Measurements from ENCODE around the gene POLRMT. TPM values are rescaled to one million over a fixed set of nuclear protein-coding genes. Genes with fewer than 3 reads are reported as not detected.

POLRMT gene
- total RNA-seq, 1 donor from 2014 or later, result 14.1 TPM

DNA sequence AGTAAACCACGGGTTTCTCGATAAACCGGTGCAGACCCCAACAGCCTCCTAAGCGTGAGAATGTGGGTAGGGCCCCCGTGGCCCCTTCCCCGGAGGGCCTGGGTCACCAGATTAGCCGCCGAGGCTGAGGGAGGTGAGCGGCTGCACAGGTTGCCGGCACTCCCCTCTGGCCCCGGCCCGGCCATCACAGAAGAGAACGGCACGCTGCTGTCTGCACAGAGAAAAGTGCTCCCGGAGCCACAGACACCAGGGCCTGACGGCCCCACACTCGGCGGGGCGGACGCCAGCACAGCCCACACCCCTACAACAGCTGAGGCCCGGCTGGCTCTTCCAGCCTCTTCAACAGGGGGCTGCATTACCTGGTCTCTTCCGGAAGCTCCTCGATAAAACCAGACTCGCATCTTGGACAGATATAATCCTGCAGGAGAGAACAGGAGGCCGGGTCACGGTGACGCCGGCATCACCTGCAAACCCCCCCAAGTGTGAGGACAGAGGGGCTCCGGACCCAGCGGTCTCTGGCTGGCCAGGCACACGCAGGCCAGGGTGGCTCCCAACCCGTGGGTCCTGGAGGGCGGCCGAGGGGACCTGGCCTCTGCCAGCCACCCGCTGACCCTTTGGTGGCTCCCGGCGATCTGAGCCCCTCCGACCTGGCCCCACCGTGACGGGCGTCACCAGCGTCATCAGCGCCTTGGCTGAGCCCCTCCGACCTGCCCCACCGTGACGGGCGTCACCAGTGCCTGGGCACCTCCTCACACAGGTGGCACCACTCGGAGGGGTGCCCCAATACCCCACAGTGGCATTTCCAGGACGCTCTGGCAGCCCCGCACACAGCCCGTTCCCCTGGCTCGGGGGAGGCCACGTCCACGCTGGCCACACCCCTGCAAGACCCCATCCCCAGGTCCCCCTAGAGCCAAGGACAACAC is 19.4 kb upstream of the POLRMT start:
- Histone ChIP-seq H3K27ac (no peak overlapping the region), H4K20me1 (ENCODE audit: low read depth) (peaks cover 64% of the 10 kb centered on the region), H3K4me3 (no peak overlapping the region), H3K36me3 (no peaks in the 10 kb centered on the region), H3F3A (ENCODE audit: low read depth) (no peaks in the 10 kb centered on the region), H3K79me2 (ENCODE audit: low read depth) (peaks cover 62% of the 10 kb centered on the region), H2AFZ (replicated peaks) (no peak overlapping the region), H3K9ac (no peak overlapping the region), H3K27me3 (no peaks in the 10 kb centered on the region), H3K4me2 (no peak overlapping the region), H3K9me3 (ENCODE audit: low read depth) (no peaks in the 10 kb centered on the region), H3K4me1 (no peaks in the 10 kb centered on the region)
- Mint-ChIP-seq H3K4me1 (no peaks in the 10 kb centered on the region), H3K36me3 (peaks cover 2% of the 10 kb centered on the region), H3K4me3 (no peak overlapping the region), H3K27ac (no peak overlapping the region), H3K27me3 (ENCODE audit: insufficient read depth, low read depth) (no peaks in the 10 kb centered on the region), H3K9me3 (no peaks in the 10 kb centered on the region)
- no peak for DNase-seq (ENCODE audit: low spot score)
- TF ChIP-seq EZH2phosphoT487 (IDR thresholded peaks at IDR 0.05) (no peak), EZH2 (IDR thresholded peaks at IDR 0.05) (no peak), CTCF (IDR thresholded peaks at IDR 0.05) (no peak)

- H3K4me1 Mint-ChIP-seq, result no peaks in the 10 kb centered on the region
- no peak overlapping the region for H3K4me3 Mint-ChIP-seq
- Histone ChIP-seq H2AFZ (replicated peaks) (no peak overlapping the region), H3K4me2 (no peak overlapping the region), H3K36me3 (no peaks in the 10 kb centered on the region), H3K79me2 (ENCODE audit: low read depth) (peaks cover 55% of the 10 kb centered on the region), H3K9ac (no peak overlapping the region), H3K27ac (no peak overlapping the region), H3K27me3 (no peaks in the 10 kb centered on the region), H3K4me1 (no peaks in the 10 kb centered on the region), H3F3A (ENCODE audit: low read depth) (no peaks in the 10 kb centered on the region), H3K9me3 (ENCODE audit: low read depth) (no peaks in the 10 kb centered on the region), H4K20me1 (ENCODE audit: low read depth) (peaks cover 58% of the 10 kb centered on the region), H3K4me3 (no peak overlapping the region)
- no peaks in the 10 kb centered on the region for H3K9me3 Mint-ChIP-seq
- no peaks in the 10 kb centered on the region for H3K27me3 Mint-ChIP-seq (ENCODE audit: insufficient read depth, low read depth)
- no peak overlapping the region for H3K27ac Mint-ChIP-seq
- TF ChIP-seq CTCF (IDR thresholded peaks at IDR 0.05), result no peak
- no peak for TF ChIP-seq EZH2 (IDR thresholded peaks at IDR 0.05)
- TF ChIP-seq EZH2phosphoT487 (IDR thresholded peaks at IDR 0.05), result no peak
- peaks cover 2% of the 10 kb centered on the region for H3K36me3 Mint-ChIP-seq
- no peak for DNase-seq (ENCODE audit: low spot score)
These were observed 18.7 kb upstream of the POLRMT start for GRCh38 chr19:651991-652390.

DNA sequence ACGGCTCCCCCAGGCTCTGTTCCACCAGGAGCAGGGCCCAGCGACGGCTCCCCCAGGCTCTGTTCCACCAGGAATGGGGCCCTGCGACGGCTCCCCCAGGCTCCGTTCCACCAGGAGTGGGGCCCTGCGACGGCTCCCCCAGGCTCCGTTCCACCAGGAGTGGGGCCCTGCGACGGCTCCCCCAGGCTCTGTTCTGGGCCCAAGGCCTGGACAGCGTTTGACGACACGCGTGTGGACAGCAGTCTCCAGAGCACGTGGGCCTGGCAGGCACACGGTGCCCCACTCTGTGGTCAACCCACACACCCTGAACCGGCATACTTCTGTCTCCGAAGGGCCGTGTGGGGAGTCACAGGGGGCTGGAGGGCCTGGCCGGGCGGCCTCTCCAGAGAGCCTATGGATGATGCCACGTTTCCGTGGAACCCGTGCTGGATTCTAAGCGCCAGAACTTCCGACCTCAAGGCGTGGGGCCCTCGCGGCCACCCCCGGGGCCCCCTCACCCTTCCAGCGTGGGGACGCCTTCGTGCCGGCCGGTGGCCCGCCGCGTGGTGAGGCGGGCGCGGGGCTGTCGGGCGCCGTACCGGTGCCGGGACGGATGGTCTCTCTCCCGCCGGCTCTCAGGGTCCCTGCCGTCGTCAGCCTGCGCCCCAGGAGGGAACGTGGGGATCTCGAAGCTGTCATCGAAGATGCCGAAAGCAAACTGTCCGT is 17.9 kb upstream of the POLRMT start:
- H3K4me3 ChIP-seq, result no peak overlapping the region
- no peaks in the 10 kb centered on the region for H3K4me1 Mint-ChIP-seq
- TF ChIP-seq EZH2 (IDR thresholded peaks at IDR 0.05) (no peak), EZH2phosphoT487 (IDR thresholded peaks at IDR 0.05) (no peak), CTCF (IDR thresholded peaks at IDR 0.05) (no peak)
- H3K4me1 ChIP-seq, result no peaks in the 10 kb centered on the region
- no peak overlapping the region for H3K4me2 ChIP-seq
- H3K27me3 ChIP-seq, result no peaks in the 10 kb centered on the region
- H3K79me2 ChIP-seq (ENCODE audit: low read depth), result peaks cover 48% of the 10 kb centered on the region
- H4K20me1 ChIP-seq (ENCODE audit: low read depth), result peaks cover 55% of the 10 kb centered on the region
- no peaks in the 10 kb centered on the region for H3K36me3 ChIP-seq
- no peak overlapping the region for H3K27ac ChIP-seq
- no peaks in the 10 kb centered on the region for H3K9me3 Mint-ChIP-seq
- DNase-seq (ENCODE audit: low spot score), result no peak
- no peak overlapping the region for H2AFZ ChIP-seq (replicated peaks)
- H3K9ac ChIP-seq, result no peak overlapping the region
- peaks cover under 1% of the 10 kb centered on the region for H3K27me3 Mint-ChIP-seq (ENCODE audit: insufficient read depth, low read depth)
- H3F3A ChIP-seq (ENCODE audit: low read depth), result no peaks in the 10 kb centered on the region
- no peak overlapping the region for H3K27ac Mint-ChIP-seq
- peaks cover 3% of the 10 kb centered on the region for H3K36me3 Mint-ChIP-seq
- H3K4me3 Mint-ChIP-seq, result no peak overlapping the region
- no peaks in the 10 kb centered on the region for H3K9me3 ChIP-seq (ENCODE audit: low read depth)

All from neural progenitor cell (in vitro differentiated cells).